ENCODE data around the gene CARD11.

The CARD11 gene

GRCh38 chr7:2873686-2874551 is 169.7 kb downstream of the CARD11 start:
- no peak for DNase-seq (ENCODE audit: low read depth, low spot score)

GRCh38 chr7:2873146-2873545 is 170.5 kb downstream of the CARD11 start:
- DNase-seq (ENCODE audit: low read depth, low spot score) = no peak

GRCh38 chr7:2872296-2872874 is 171.3 kb downstream of the CARD11 start:
- no peak for DNase-seq (ENCODE audit: low read depth, low spot score)

- no peak for DNase-seq (ENCODE audit: low read depth, low spot score)
These were observed 173.2 kb downstream of the CARD11 start for GRCh38 chr7:2870471-2870931.

GRCh38 chr7:2869981-2870380 is 173.7 kb downstream of the CARD11 start:
- DNase-seq (ENCODE audit: low read depth, low spot score) = no peak

GRCh38 chr7:2866601-2867000 is 177.1 kb downstream of the CARD11 start:
- DNase-seq (ENCODE audit: low read depth, low spot score) = no peak

- peak; percentile 53 for DNase-seq (ENCODE audit: low read depth, low spot score)
These were observed 178.5 kb downstream of the CARD11 start for GRCh38 chr7:2864999-2865670.

- no peak for DNase-seq (ENCODE audit: low read depth, low spot score)
These were observed 179.3 kb downstream of the CARD11 start for GRCh38 chr7:2864204-2864985.

GRCh38 chr7:2863461-2864066 is 180.1 kb downstream of the CARD11 start:
- peak; percentile 15 for DNase-seq (ENCODE audit: low read depth, low spot score)

- DNase-seq (ENCODE audit: low read depth, low spot score) = no peak
These were observed 180.8 kb downstream of the CARD11 start for GRCh38 chr7:2862831-2863361.

- DNase-seq (ENCODE audit: low read depth, low spot score) = no peak
These were observed 182.2 kb downstream of the CARD11 start for GRCh38 chr7:2861509-2861908.

- DNase-seq (ENCODE audit: low read depth, low spot score) = no peak
These were observed 183.0 kb downstream of the CARD11 start for GRCh38 chr7:2860627-2861133.

GRCh38 chr7:2859952-2860351 is 183.7 kb downstream of the CARD11 start:
- DNase-seq (ENCODE audit: low read depth, low spot score) = no peak

GRCh38 chr7:2858621-2859020 is 185.0 kb downstream of the CARD11 start:
- DNase-seq (ENCODE audit: low read depth, low spot score) = no peak

- DNase-seq (ENCODE audit: low read depth, low spot score) = no peak
These were observed 187.1 kb downstream of the CARD11 start for GRCh38 chr7:2856388-2857169.

All from activated naive CD8-positive, alpha-beta T cell treated with anti-CD3 and anti-CD28 coated beads, Interleukin-2, amount 50 U/mL, for 16 hours (primary cell).